PC-9 (cell line): Measurements from ENCODE around the gene TP53I11. TPM values are rescaled to one million over a fixed set of nuclear protein-coding genes. Genes with fewer than 3 reads are reported as not detected.

Experiments
- BruUV-seq: library from RNA; stranded (reverse); fragments of 400-500 nt; replicated peaks from 2 replicates; lab custom pipeline; 2021; lab: Mats Ljungman, UMichigan
- CTCF ChIA-PET: fragments of 300-600 bp; sonication (Branson Sonifier 250); formaldehyde crosslinking; loops from one replicate; lab custom pipeline; 2022; ENCODE audit warnings: antibody characterized with exemption; lab: Charles Lee
- POLR2A ChIA-PET: fragments of 300-600 bp; sonication (Branson Sonifier 250); formaldehyde crosslinking; loops from one replicate; lab custom pipeline; 2022; ENCODE audit warnings: antibody characterized with exemption; ENCODE audit not compliant: unreplicated experiment; lab: Charles Lee
- DNase-seq, 2 experiments: peaks; one replicate each; pipeline versions ENCODE4 v3.0.0 to v3.0.0-alpha.2; 2015 to 2022; ENCODE audit warnings: mixed read lengths in 1 of 2
- H2AFZ ChIP-seq: fragments of 200-600 bp; sonication (generic); 2 replicates; pipeline ENCODE4 v1.8.1; 2017; ENCODE audit warnings: antibody characterized with exemption
- H3F3A ChIP-seq: fragments of 200-600 bp; sonication (generic); 2 replicates; pipeline ENCODE4 v1.8.1; 2017; ENCODE audit warnings: antibody characterized with exemption, mild to moderate bottlenecking, low read depth; ENCODE audit not compliant: insufficient read depth
- H3K27ac ChIP-seq: fragments of 200-600 bp; sonication (generic); 2 replicates; pipeline ENCODE4 v1.6.1; 2016; ENCODE audit warnings: mixed run types
- H3K27me3 ChIP-seq: fragments of 200-600 bp; sonication (generic); 2 replicates; pipeline ENCODE4 v1.6.1; 2016; ENCODE audit warnings: low read depth, mixed run types; ENCODE audit not compliant: insufficient read depth
- H3K36me3 ChIP-seq: fragments of 200-600 bp; sonication (generic); 2 replicates; pipeline ENCODE4 v1.6.1; 2016; ENCODE audit warnings: low read depth, mixed run types
- H3K4me1 ChIP-seq: fragments of 200-600 bp; sonication (generic); replicated peaks from 2 replicates; pipeline ENCODE4 v1.6.1; 2016; ENCODE audit warnings: mixed run types; ENCODE audit not compliant: insufficient read depth
- H3K4me2 ChIP-seq: fragments of 200-600 bp; sonication (generic); 2 replicates; pipeline ENCODE4 v1.6.1; 2017; ENCODE audit warnings: mixed run types
- H3K4me3 ChIP-seq: fragments of 200-600 bp; sonication (generic); 2 replicates; pipeline ENCODE4 v1.6.1; 2016; ENCODE audit warnings: mixed run types
- H3K79me2 ChIP-seq: fragments of 200-600 bp; sonication (generic); 2 replicates; pipeline ENCODE4 v1.6.1; 2017; ENCODE audit warnings: low read depth, mixed run types
- H3K9me2 ChIP-seq: fragments of 200-600 bp; sonication (generic); 2 replicates; pipeline ENCODE4 v1.8.1; 2017; ENCODE audit warnings: mild to moderate bottlenecking; ENCODE audit not compliant: insufficient read depth
- H3K9me3 ChIP-seq: fragments of 200-600 bp; sonication (generic); 2 replicates; pipeline ENCODE4 v1.8.1; 2016; ENCODE audit warnings: low read depth; ENCODE audit not compliant: insufficient read depth
- H4K20me1 ChIP-seq: fragments of 200-600 bp; sonication (generic); 2 replicates; pipeline ENCODE4 v1.8.1; 2017; ENCODE audit not compliant: insufficient read depth
- EZH2 ChIP-seq: fragments of 200-600 bp; sonication (generic); IDR thresholded peaks from 2 replicates; pipeline ENCODE4 v1.8.0; 2017; ENCODE audit warnings: antibody characterized with exemption, low read depth
- intact Hi-C: fragments of 100-400 bp; cut with micrococcal nuclease; formaldehyde crosslinking; loops from one replicate; pipeline ENCODE4 v1.10.0; 2022; ENCODE audit not compliant: unreplicated experiment
- total RNA-seq: library from RNA; stranded (reverse); gene quantifications from 2 replicates; pipeline ENCODE4 v1.2.3, GENCODE V29; 2021
- TF ChIP-seq, protein P1 (sequence below): fragments of 200-600 bp; sonication (generic); conservative IDR thresholded peaks from 2 replicates; pipeline ENCODE4 v1.6.1; 2017; ENCODE audit warnings: mixed run types, antibody characterized with exemption, mild to moderate bottlenecking, moderate library complexity

Gene TP53I11
- total RNA-seq, 1 experiment from 2014 or later: 0.46 TPM

DNA sequence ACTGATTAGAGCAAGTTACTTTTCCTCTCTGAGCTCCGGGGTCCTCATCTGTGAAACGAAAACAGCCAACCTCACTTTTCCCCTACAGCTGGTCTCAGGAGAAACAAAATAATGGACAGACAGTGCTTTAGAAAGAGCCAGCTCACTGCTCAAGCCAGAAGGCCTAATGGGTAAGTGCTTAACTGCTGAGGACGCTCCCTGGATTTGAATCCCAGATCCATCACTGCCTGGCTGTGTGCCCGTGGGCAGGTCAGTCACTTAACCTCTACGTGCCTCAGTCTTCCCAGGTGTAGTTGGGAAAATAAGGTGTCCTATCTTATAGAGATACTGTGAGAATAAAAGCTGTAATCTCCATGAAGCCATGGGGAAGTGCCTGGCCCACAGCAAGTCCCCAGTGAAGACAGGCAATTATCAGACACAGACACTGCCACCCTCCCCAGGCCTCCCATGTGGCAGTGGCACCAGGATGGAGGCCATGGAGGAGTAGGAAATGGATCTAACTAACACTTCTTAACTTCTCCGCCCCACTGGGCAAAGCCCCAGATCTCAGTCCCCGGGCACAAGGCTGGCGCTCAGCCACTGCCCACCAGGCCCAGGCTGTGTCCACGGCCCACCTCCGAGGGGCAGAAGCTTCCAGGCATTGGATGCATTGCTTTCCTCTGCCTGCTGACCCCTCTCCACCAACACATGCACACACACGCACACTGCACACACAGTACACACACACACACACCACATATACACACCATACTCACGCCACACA is 9.2 kb downstream of the TP53I11 start:
- H3K9me2 ChIP-seq: no peaks in the 10 kb centered on the region
- H3K4me2 ChIP-seq: no peak overlapping the region
- no peaks in the 10 kb centered on the region for H3K27me3 ChIP-seq
- CTCF ChIA-PET: no interaction called here
- H3K79me2 ChIP-seq: no peaks in the 10 kb centered on the region
- no peaks in the 10 kb centered on the region for H3K4me1 ChIP-seq
- no peak overlapping the region for H3K4me3 ChIP-seq
- H2AFZ ChIP-seq: no peak overlapping the region
- H3K9me3 ChIP-seq: no peaks in the 10 kb centered on the region
- no peaks in the 10 kb centered on the region for H3F3A ChIP-seq
- H4K20me1 ChIP-seq: no peaks in the 10 kb centered on the region
- no peak for DNase-seq
- no TSS peak for BruUV-seq
- POLR2A ChIA-PET: no interaction called here
- no peak for TF ChIP-seq EZH2
- TF ChIP-seq, protein P1, sequence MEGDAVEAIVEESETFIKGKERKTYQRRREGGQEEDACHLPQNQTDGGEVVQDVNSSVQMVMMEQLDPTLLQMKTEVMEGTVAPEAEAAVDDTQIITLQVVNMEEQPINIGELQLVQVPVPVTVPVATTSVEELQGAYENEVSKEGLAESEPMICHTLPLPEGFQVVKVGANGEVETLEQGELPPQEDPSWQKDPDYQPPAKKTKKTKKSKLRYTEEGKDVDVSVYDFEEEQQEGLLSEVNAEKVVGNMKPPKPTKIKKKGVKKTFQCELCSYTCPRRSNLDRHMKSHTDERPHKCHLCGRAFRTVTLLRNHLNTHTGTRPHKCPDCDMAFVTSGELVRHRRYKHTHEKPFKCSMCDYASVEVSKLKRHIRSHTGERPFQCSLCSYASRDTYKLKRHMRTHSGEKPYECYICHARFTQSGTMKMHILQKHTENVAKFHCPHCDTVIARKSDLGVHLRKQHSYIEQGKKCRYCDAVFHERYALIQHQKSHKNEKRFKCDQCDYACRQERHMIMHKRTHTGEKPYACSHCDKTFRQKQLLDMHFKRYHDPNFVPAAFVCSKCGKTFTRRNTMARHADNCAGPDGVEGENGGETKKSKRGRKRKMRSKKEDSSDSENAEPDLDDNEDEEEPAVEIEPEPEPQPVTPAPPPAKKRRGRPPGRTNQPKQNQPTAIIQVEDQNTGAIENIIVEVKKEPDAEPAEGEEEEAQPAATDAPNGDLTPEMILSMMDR: no peak
- no peak overlapping the region for H3K27ac ChIP-seq
- no peaks in the 10 kb centered on the region for H3K36me3 ChIP-seq
- intact Hi-C loops: no loop called here

DNA sequence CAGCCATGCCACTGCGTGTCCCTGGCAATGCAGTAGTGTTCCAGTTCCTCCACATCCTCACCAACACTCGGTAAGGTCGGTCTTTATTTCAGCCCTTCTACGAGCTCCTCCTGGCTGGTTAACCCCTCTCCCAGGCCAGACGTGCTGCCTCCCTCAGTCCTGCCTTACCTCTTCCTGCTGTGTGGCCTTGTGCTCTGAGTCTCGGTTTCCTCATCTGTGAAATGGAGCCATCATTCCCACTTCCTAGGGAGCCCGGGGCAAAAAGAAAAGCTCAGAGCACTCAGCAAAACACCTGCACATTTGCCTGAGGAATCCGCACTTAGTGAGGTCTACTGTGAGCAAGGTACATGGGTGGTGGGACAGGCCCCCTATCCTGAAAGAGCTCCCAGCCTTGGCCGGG is 9.8 kb downstream of the TP53I11 start:
- BruUV-seq: no TSS peak
- Histone ChIP-seq H3K27ac (no peak overlapping the region), H3K9me3 (no peaks in the 10 kb centered on the region), H3K4me3 (no peak overlapping the region), H3F3A (no peaks in the 10 kb centered on the region), H3K79me2 (no peaks in the 10 kb centered on the region), H2AFZ (no peak overlapping the region), H4K20me1 (no peaks in the 10 kb centered on the region), H3K4me1 (no peaks in the 10 kb centered on the region), H3K4me2 (no peak overlapping the region), H3K36me3 (no peaks in the 10 kb centered on the region), H3K9me2 (no peaks in the 10 kb centered on the region), H3K27me3 (no peaks in the 10 kb centered on the region)
- intact Hi-C loops: no loop called here
- POLR2A ChIA-PET: no interaction called here
- TF ChIP-seq, protein P1: no peak
- TF ChIP-seq EZH2: no peak
- CTCF ChIA-PET: no interaction called here
- DNase-seq: no peak

DNA sequence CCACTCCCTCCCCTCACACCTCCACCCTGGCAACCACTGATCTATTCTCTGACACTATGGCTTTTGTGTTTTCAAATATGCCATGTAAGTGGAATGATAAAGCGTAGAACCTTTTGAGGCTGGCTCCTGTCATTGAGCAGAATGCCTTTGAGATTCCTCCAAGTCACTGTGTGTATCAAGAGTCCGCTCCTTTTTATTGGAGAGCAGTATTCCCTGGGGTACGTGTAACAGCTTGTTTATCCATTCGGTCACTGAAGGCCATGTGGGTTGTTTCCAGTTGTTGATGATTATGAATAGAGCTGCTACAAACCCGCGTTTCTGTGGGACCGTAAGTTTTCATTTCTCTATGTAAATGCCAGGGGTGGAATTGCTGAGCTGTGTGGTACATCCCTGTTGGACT is 10.3 kb downstream of the TP53I11 start:
- intact Hi-C loops: no loop called here
- Histone ChIP-seq H3K4me1 (no peaks in the 10 kb centered on the region), H3K9me2 (no peaks in the 10 kb centered on the region), H3K4me2 (no peak overlapping the region), H3K36me3 (no peaks in the 10 kb centered on the region), H2AFZ (no peak overlapping the region), H3K4me3 (no peak overlapping the region), H3F3A (no peaks in the 10 kb centered on the region), H3K9me3 (no peaks in the 10 kb centered on the region), H4K20me1 (no peaks in the 10 kb centered on the region), H3K79me2 (no peaks in the 10 kb centered on the region), H3K27ac (no peak overlapping the region), H3K27me3 (no peaks in the 10 kb centered on the region)
- DNase-seq: no peak
- ChIA-PET POLR2A (no interaction called here), CTCF (no interaction called here)
- no TSS peak for BruUV-seq
- TF ChIP-seq, protein P1: no peak
- no peak for TF ChIP-seq EZH2
